H9 (cell line): Measurements from ENCODE around the gene CELA2A. TPM values are rescaled to one million over a fixed set of nuclear protein-coding genes. Genes with fewer than 3 reads are reported as not detected.

ENCODE experiments used
- DNase-seq: peaks from one replicate; pipeline ENCODE4 v3.0.0-alpha.2; 2017
- H2AFZ ChIP-seq: one replicate; pipeline ENCODE4 v1.6.1; 2013; ENCODE audit warnings: mild to moderate bottlenecking, low read length, control low read depth, moderate library complexity
- H2AK5ac ChIP-seq: 2 replicates; pipeline ENCODE4 v1.6.1; 2013; ENCODE audit warnings: low read length, control low read depth, mixed read lengths; ENCODE audit not compliant: insufficient read length
- H2BK120ac ChIP-seq: one replicate; pipeline ENCODE4 v1.6.1; 2013; ENCODE audit warnings: low read depth, mild to moderate bottlenecking, low read length, control low read depth, inconsistent platforms; ENCODE audit not compliant: poor library complexity, severe bottlenecking
- H2BK12ac ChIP-seq: 2 replicates; pipeline ENCODE4 v1.6.1; 2013; ENCODE audit warnings: low read length, control low read depth, mixed read lengths, low read depth; ENCODE audit not compliant: insufficient read length
- H2BK15ac ChIP-seq: 2 replicates; pipeline ENCODE4 v1.6.1; 2013; ENCODE audit warnings: low read depth, low read length, control low read depth
- H2BK20ac ChIP-seq: one replicate; pipeline ENCODE4 v1.6.1; 2013; ENCODE audit warnings: low read depth, mild to moderate bottlenecking, low read length, control low read depth, inconsistent platforms; ENCODE audit not compliant: poor library complexity, severe bottlenecking
- H2BK5ac ChIP-seq: 2 replicates; pipeline ENCODE4 v1.6.1; 2013; ENCODE audit warnings: low read length, control low read depth, mixed read lengths; ENCODE audit not compliant: insufficient read length
- H3K14ac ChIP-seq: 2 replicates; pipeline ENCODE4 v1.6.1; 2013; ENCODE audit warnings: low read length, control low read depth; ENCODE audit not compliant: insufficient read depth
- H3K18ac ChIP-seq: 2 replicates; pipeline ENCODE4 v1.6.1; 2013; ENCODE audit warnings: low read depth, mild to moderate bottlenecking, mixed read lengths, low read length, control low read depth; ENCODE audit not compliant: insufficient read length
- H3K23ac ChIP-seq: 2 replicates; pipeline ENCODE4 v1.6.1; 2013; ENCODE audit warnings: low read length, control low read depth, mixed read lengths, low read depth; ENCODE audit not compliant: insufficient read length
- H3K23me2 ChIP-seq: 2 replicates; pipeline ENCODE4 v1.6.1; 2013; ENCODE audit warnings: low read depth, mild to moderate bottlenecking, mixed read lengths, low read length, control low read depth; ENCODE audit not compliant: insufficient read length, poor library complexity, severe bottlenecking
- H3K27ac ChIP-seq: 2 replicates; pipeline ENCODE4 v1.5.1; 2013; ENCODE audit warnings: low read length, control low read depth, mixed read lengths, low read depth; ENCODE audit not compliant: insufficient read length
- H3K27me3 ChIP-seq: 2 replicates; pipeline ENCODE4 v1.6.1; 2013; ENCODE audit warnings: low read length, control low read depth, inconsistent platforms; ENCODE audit not compliant: insufficient read depth
- H3K4ac ChIP-seq: 2 replicates; pipeline ENCODE4 v1.6.1; 2013; ENCODE audit warnings: low read depth, mild to moderate bottlenecking, control low read depth, inconsistent platforms, low read length, moderate library complexity
- H3K4me1 ChIP-seq: 2 replicates; pipeline ENCODE4 v1.6.1; 2013; ENCODE audit warnings: low read length, control low read depth, inconsistent platforms; ENCODE audit not compliant: insufficient read depth
- H3K4me2 ChIP-seq: 2 replicates; pipeline ENCODE4 v1.6.1; 2013; ENCODE audit warnings: low read length, control low read depth, mixed read lengths; ENCODE audit not compliant: insufficient read length, insufficient read depth
- H3K56ac ChIP-seq: 2 replicates; pipeline ENCODE4 v1.6.1; 2013; ENCODE audit warnings: low read depth, mild to moderate bottlenecking, mixed read lengths, low read length, control low read depth; ENCODE audit not compliant: insufficient read length
- H3K79me1 ChIP-seq: 2 replicates; pipeline ENCODE4 v1.6.1; 2013; ENCODE audit warnings: low read depth, mild to moderate bottlenecking, moderate library complexity, low read length, control low read depth, inconsistent platforms; ENCODE audit not compliant: insufficient read depth, poor library complexity, severe bottlenecking
- H3K79me2 ChIP-seq: 2 replicates; pipeline ENCODE4 v1.6.1; 2013; ENCODE audit warnings: low read length, control low read depth, inconsistent platforms; ENCODE audit not compliant: insufficient read depth
- H3K9ac ChIP-seq: 2 replicates; pipeline ENCODE4 v1.6.1; 2013; ENCODE audit warnings: low read length, control low read depth, mixed read lengths; ENCODE audit not compliant: insufficient read length; ENCODE audit errors: extremely low read depth
- H3K9me3 ChIP-seq: one replicate; pipeline ENCODE4 v1.6.1; 2013; ENCODE audit warnings: low read depth, low read length, inconsistent platforms; ENCODE audit not compliant: control insufficient read depth
- H3T11ph ChIP-seq: one replicate; pipeline ENCODE4 v1.6.1; 2013; ENCODE audit warnings: mild to moderate bottlenecking, low read length, control low read depth, inconsistent platforms
- H4K20me1 ChIP-seq: one replicate; pipeline ENCODE4 v1.6.1; 2013; ENCODE audit not compliant: control insufficient read depth, insufficient read length, insufficient read depth
- H4K5ac ChIP-seq: 2 replicates; pipeline ENCODE4 v1.6.1; 2013; ENCODE audit warnings: low read depth, mild to moderate bottlenecking, mixed read lengths, low read length, control low read depth; ENCODE audit not compliant: insufficient read length
- H4K8ac ChIP-seq: replicated peaks from 2 replicates; pipeline ENCODE4 v1.6.1; 2013; ENCODE audit warnings: low read length, control low read depth, mixed read lengths, low read depth; ENCODE audit not compliant: insufficient read length
- H4K91ac ChIP-seq: 2 replicates; pipeline ENCODE4 v1.6.1; 2013; ENCODE audit warnings: low read depth, mild to moderate bottlenecking, moderate library complexity, mixed read lengths, low read length, control low read depth; ENCODE audit not compliant: insufficient read length
- H3K27ac Mint-ChIP-seq, 3 experiments: 2 replicates in 2 of 3; 3 replicates in 1 of 3; pipeline ENCODE4 v1.8.0; 2020 to 2021; ENCODE audit warnings: mixed read lengths in 3 of 3, mild to moderate bottlenecking in 1 of 3, moderate library complexity in 1 of 3
- H3K27me3 Mint-ChIP-seq: 2 replicates; pipeline ENCODE4 v1.8.0; 2021; ENCODE audit warnings: low read depth, mild to moderate bottlenecking, moderate library complexity, mixed read lengths
- H3K36me3 Mint-ChIP-seq, 3 experiments: 2 replicates in 2 of 3; 3 replicates in 1 of 3; pipeline ENCODE4 v1.8.0; 2020 to 2021; ENCODE audit warnings: low read depth in 3 of 3, mixed read lengths in 3 of 3; ENCODE audit not compliant: insufficient read depth in 1 of 3
- H3K4me1 Mint-ChIP-seq, 2 experiments: 2 replicates each; pipeline ENCODE4 v1.8.0; 2020; ENCODE audit warnings: mixed read lengths in 2 of 2
- H3K4me3 Mint-ChIP-seq, 2 experiments: 2 replicates in 1 of 2; 3 replicates in 1 of 2; pipeline ENCODE4 v1.8.0; 2020 to 2021; ENCODE audit warnings: mild to moderate bottlenecking in 2 of 2, mixed read lengths in 2 of 2, moderate library complexity in 1 of 2
- H3K9me3 Mint-ChIP-seq, 2 experiments: 2 replicates in 1 of 2; 3 replicates in 1 of 2; pipeline ENCODE4 v1.8.0; 2020; ENCODE audit warnings: mild to moderate bottlenecking in 2 of 2, mixed read lengths in 2 of 2, moderate library complexity in 1 of 2
- WGBS: extraction: QIAGEN DNeasy Blood & Tissue Kit; methylation state at CpG from one replicate; pipeline ENCODE4 v1.1.7; 2013; ENCODE audit warnings: missing lambda C conversion rate, low lambda C conversion rate, mixed read lengths; ENCODE audit not compliant: insufficient read length; ENCODE audit errors: extremely low coverage; 5-methylcytosine and 5-hydroxymethylcytosine counted together
- total RNA-seq: library from RNA; stranded (reverse); gene quantifications from 2 replicates; pipeline ENCODE4 v1.2.1, GENCODE V29; 2021
- TF ChIP-seq, protein P1 (sequence below): fragments of 200-600 bp; sonication (generic); conservative IDR thresholded peaks from 3 replicates; pipeline ENCODE4 v1.8.0; 2021; ENCODE audit warnings: antibody characterized with exemption, mild to moderate bottlenecking

Gene CELA2A
- total RNA-seq, 1 experiment from 2014 or later: not detected

DNA sequence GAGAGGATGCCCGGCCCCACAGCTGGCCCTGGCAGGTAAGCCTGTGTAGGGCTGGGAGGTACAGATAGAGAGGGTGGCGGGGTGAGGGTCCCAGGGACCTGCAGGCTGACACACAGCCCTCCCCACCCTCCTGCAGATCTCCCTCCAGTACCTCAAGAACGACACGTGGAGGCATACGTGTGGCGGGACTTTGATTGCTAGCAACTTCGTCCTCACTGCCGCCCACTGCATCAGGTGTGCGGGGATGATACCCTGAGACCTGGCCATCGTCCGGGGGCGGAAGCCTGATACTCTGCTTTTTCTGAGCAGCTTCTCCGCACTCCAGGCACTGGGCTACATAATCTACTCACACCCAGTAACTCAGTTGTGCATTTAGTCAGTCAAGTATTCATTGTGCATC, 16.2 kb upstream of the CELA2A start:
- H2BK5ac ChIP-seq: no peak overlapping the region
- H3K23ac ChIP-seq: no peak overlapping the region
- no peak overlapping the region for H2AFZ ChIP-seq
- no peak overlapping the region for H3K9ac ChIP-seq
- no peak overlapping the region for H4K5ac ChIP-seq
- Mint-ChIP-seq H3K4me1 (no peaks in the 10 kb centered on the region), H3K27me3 (peaks cover 4% of the 10 kb centered on the region), H3K36me3 (no peaks in the 10 kb centered on the region), H3K4me3 (no peak overlapping the region), H3K27ac (peak overlapping the region in 1 of 3 experiments; percentile 48; a peak in 1 of 7 replicates), H3K9me3 (no peaks in the 10 kb centered on the region; a peak in 1 of 5 replicates)
- H3K79me2 ChIP-seq: no peaks in the 10 kb centered on the region
- no peak overlapping the region for H2BK12ac ChIP-seq
- no peaks in the 10 kb centered on the region for H3K23me2 ChIP-seq
- no peak overlapping the region for H3K56ac ChIP-seq
- no peak overlapping the region for H3K4ac ChIP-seq
- no peaks in the 10 kb centered on the region for H3K27me3 ChIP-seq
- no peak overlapping the region for H2BK20ac ChIP-seq
- no peak overlapping the region for H4K8ac ChIP-seq
- no peak overlapping the region for H3K4me2 ChIP-seq
- no CpG with 5 or more reads among the region's 13 CpGs for WGBS
- H4K20me1 ChIP-seq: no peaks in the 10 kb centered on the region
- no peak overlapping the region for H4K91ac ChIP-seq
- H3K9me3 ChIP-seq: no peaks in the 10 kb centered on the region
- no peak overlapping the region for H3K27ac ChIP-seq
- H2BK15ac ChIP-seq: no peak overlapping the region
- H2AK5ac ChIP-seq: no peak overlapping the region
- TF ChIP-seq, protein P1, sequence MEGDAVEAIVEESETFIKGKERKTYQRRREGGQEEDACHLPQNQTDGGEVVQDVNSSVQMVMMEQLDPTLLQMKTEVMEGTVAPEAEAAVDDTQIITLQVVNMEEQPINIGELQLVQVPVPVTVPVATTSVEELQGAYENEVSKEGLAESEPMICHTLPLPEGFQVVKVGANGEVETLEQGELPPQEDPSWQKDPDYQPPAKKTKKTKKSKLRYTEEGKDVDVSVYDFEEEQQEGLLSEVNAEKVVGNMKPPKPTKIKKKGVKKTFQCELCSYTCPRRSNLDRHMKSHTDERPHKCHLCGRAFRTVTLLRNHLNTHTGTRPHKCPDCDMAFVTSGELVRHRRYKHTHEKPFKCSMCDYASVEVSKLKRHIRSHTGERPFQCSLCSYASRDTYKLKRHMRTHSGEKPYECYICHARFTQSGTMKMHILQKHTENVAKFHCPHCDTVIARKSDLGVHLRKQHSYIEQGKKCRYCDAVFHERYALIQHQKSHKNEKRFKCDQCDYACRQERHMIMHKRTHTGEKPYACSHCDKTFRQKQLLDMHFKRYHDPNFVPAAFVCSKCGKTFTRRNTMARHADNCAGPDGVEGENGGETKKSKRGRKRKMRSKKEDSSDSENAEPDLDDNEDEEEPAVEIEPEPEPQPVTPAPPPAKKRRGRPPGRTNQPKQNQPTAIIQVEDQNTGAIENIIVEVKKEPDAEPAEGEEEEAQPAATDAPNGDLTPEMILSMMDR: no peak
- DNase-seq: no peak
- H3K18ac ChIP-seq: no peak overlapping the region
- no peak overlapping the region for H2BK120ac ChIP-seq
- no peaks in the 10 kb centered on the region for H3K79me1 ChIP-seq
- H3T11ph ChIP-seq: no peak overlapping the region
- H3K14ac ChIP-seq: no peak overlapping the region
- H3K4me1 ChIP-seq: no peaks in the 10 kb centered on the region
